Measurements from ENCODE around the gene PECR.
A peak's percentile ranks its signal among the peaks of the same experiment; 100 is the strongest.

PECR gene

GRCh38 chr2:216081487-216082116 is at the start of gene PECR, which contains the start of gene TMEM169:
TSS of gene PECR (minus strand) at chr2:216081809. CDS start at chr2:216081741, 68 bp downstream.
TSS of gene TMEM169 (plus strand) at chr2:216081919. CDS start at chr2:216095964, 14,045 bp downstream.
- DNase-seq, result peak; percentile 91

- peak; percentile 26 for DNase-seq
Measured at GRCh38 chr2:216130346-216130971, 48.9 kb upstream of the PECR start.

GRCh38 chr2:216126943-216127342 is 45.3 kb upstream of the PECR start:
- no peak for DNase-seq

- no peak for DNase-seq
Measured at GRCh38 chr2:216121255-216121654, 39.6 kb upstream of the PECR start.

- DNase-seq, result no peak
Measured at GRCh38 chr2:216119986-216120385, 38.4 kb upstream of the PECR start.

GRCh38 chr2:216119146-216119545 is 37.5 kb upstream of the PECR start:
- peak; percentile 70 for DNase-seq

- DNase-seq, result peak; percentile 8
Measured at GRCh38 chr2:216118474-216118873, 36.9 kb upstream of the PECR start.

- DNase-seq, result no peak
Measured at GRCh38 chr2:216117561-216118340, 36.1 kb upstream of the PECR start.

- peak; percentile 11 for DNase-seq
Measured at GRCh38 chr2:216116418-216116817, 34.8 kb upstream of the PECR start.

GRCh38 chr2:216114714-216115531 is 33.3 kb upstream of the PECR start:
- DNase-seq, result peak; percentile 100

GRCh38 chr2:216114382-216114713 is 32.7 kb upstream of the PECR start:
- no peak for DNase-seq

GRCh38 chr2:216113572-216113971 is 32.0 kb upstream of the PECR start:
- DNase-seq, result no peak

GRCh38 chr2:216112926-216113325 is 31.3 kb upstream of the PECR start:
- no peak for DNase-seq

GRCh38 chr2:216111122-216111521 is 29.5 kb upstream of the PECR start:
- DNase-seq, result no peak

- no peak for DNase-seq
Measured at GRCh38 chr2:216110620-216111019, 29.0 kb upstream of the PECR start.

- DNase-seq, result peak; percentile 53
Measured at GRCh38 chr2:216109962-216110614, 28.5 kb upstream of the PECR start.

- DNase-seq, result peak; percentile 99
Measured at GRCh38 chr2:216108967-216109921, 27.6 kb upstream of the PECR start, which contains the start of gene XRCC5. TSS of gene XRCC5 (plus strand) at chr2:216109348. CDS start at chr2:216109437, 89 bp downstream.

GRCh38 chr2:216108310-216108966 is 26.8 kb upstream of the PECR start:
- DNase-seq, result peak; percentile 64

- peak; percentile 67 for DNase-seq
Measured at GRCh38 chr2:216107760-216108159, 26.2 kb upstream of the PECR start.

- no peak for DNase-seq
Measured at GRCh38 chr2:216107320-216107719, 25.7 kb upstream of the PECR start.

GRCh38 chr2:216104691-216105090 is 23.1 kb upstream of the PECR start:
- peak; percentile 10 for DNase-seq

Data from eye (tissue), 1 donor.